Stimulated activated CD4-positive, alpha-beta T cell treated with anti-CD3 and anti-CD28 coated beads, Interleukin-4, amount 100 ng/mL, for 48 hours (primary cell): ENCODE results near the gene AGBL1.

Source experiments
- DNase-seq, 2 donors: peaks; one replicate each; pipeline ENCODE4 v3.0.0-alpha.2; 2020; ENCODE audit warnings: low read depth in 2 of 2

The AGBL1 gene

DNA sequence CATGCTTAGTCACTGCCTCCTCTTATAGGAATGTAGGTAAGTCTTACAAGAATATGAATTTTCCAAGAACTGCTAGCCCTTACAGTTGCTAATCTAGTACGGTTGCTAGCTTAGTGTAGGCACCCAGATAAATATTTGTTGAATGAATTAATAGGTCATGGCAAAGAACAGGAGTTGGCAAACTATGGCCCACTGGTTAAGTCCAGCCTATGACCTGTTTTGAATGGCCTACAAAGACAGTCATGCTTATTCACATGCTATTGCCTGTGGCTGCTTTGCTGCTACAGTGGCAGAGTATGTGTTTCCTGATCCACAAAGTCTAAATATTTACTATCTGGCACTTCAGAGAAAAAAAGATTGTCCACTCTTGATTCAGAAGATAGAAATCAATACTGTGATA lies 631.8 kb downstream of the AGBL1 start:
- no peak for DNase-seq

DNA sequence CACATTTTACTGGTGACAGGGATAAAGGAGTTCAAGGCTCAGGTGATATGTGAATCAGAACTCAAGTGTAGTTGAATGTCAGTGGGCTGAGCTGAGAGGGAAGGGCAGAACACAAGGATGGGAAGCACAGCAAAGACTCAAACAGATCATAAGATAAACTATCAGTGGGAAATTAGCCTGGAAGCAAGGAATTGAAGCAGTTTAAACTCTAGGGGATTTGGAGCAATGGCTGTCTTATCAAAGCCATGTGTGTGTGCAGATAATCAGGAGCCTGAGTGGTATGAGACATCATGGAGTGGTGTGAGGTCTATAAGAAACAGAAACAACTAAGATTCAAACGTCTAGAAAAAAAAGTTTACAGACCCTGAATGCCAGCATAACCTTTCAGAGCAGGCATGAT lies 634.6 kb downstream of the AGBL1 start:
- no peak for DNase-seq

DNA sequence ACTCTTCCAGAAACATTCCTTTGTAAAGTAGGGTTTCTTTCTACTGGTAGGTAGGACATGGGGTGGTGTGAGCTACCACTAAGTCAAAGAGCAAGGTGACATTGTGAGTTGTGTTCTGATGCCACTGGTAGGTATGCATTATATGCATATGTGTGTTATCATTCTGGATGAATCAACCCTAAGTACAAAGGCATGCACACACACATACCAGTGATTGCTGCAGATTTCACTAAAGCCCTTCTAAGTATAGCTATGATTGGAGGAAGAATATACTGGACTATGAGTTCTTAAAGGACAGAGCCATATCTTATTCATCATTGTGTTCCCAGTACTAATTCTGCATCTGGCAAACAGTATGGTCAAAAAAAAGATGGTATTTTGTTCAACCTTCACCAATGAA lies 646.0 kb downstream of the AGBL1 start:
- DNase-seq: no peak

GRCh38 chr15:86735247-86736040 lies 655.8 kb downstream of the AGBL1 start:
- DNase-seq: no peak

- no peak for DNase-seq
Observed at GRCh38 chr15:86741917-86742316, 662.2 kb downstream of the AGBL1 start.

- DNase-seq: peak; percentile 62 to 65
Observed at GRCh38 chr15:86743283-86743903, 663.7 kb downstream of the AGBL1 start.

DNA sequence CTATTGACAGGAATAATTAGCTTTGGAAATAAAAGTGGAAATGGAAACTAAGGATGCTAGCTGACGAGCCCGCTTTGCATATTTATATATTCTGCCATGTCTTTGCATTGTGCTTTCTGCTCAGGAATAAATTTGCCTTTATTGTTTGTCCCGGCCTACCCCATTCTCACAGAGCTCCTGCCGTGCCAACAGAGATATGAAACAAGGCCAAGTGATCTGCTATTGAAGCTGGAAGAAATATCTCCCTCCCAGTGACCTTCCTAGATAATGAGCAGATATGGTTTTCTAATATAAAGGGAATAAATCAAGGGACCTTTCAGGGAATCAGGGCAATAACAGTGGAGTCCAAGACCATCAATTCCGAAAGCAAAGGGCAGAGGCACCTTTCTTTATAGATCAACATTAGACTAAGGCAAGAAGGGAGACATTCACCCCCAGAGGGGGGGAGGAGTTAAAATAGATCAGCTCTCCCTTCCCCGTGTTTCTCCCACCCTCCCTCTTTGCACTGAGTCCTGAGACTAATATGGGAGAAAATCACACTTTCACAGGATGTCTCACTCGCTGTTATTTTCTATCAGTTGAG lies 664.6 kb downstream of the AGBL1 start:
- no peak for DNase-seq

- no peak for DNase-seq
Observed at GRCh38 chr15:86751116-86751515, 671.4 kb downstream of the AGBL1 start.

DNA sequence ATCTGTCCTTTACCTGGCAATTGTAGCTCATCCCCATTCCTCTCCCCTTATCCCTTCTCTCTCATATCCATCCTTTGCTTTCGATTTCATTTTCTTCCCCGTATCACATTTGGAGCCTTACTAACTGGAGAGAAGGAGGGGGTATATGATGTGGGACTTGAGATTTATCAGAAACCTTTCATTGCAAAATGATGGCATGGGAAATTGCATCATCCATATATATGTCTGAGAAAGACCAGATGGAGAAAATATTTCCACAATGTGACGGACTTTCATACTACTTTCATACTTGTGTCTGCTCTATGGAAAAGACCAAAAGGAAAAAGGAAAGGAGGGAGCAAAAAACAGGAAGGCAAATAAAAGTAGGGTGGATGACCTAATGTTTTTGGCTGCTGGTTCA lies 675.2 kb downstream of the AGBL1 start:
- DNase-seq: no peak

- no peak for DNase-seq
Observed at GRCh38 chr15:86756688-86757087, 677.0 kb downstream of the AGBL1 start.

DNA sequence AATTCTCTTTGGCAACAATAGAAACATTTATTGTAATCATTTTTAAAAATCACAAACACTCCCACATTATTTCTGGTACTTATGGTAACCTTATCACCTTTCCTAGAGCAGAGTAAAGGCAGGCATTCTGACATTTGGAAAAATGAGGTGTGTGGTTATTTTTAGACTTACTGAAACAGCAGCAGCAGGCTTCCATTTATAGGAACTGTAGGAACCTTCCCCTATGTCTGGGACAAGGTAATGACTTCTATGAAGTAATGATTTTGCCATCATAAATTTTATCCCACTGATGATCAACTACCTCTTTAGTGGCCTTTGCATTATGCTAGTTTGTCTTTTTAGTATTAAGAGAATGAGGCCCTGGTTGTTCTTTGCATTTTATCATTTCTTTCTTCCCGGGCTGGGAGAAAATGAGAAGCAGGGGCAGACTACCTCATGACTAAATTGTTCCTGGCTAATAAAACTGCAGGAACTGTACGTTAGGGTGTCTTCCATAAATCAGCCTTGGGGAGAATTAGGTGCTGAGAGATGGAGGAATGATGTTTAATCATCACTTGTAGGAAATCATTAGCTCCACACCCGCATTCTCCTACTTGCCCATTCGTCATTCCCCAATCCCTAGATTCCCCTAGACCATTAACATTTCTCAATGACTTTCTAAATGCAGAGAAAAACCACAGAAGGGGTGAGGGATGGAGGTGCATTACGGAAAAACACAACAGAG lies 680.3 kb downstream of the AGBL1 start:
- no peak for DNase-seq

GRCh38 chr15:86762874-86763273 lies 683.2 kb downstream of the AGBL1 start:
- DNase-seq: no peak

DNA sequence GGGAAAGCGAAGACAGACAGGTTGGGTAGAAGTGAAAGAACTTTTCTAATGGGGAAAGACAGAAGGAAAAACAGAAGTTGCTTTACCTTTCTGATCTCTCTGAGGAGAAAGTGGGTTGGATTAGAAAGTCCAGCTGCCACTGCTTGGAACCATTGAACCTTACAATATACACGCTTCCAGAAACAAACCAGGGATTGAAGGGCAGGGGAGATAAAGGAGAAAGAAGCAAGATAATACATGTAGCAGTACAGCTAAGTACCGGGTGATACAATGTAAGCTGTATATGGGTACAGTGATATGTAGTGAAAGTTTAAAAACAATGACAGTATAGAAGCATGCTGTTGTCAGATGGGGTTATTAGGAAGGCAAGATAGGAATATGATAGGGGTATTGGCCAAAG lies 684.4 kb downstream of the AGBL1 start:
- no peak for DNase-seq

DNA sequence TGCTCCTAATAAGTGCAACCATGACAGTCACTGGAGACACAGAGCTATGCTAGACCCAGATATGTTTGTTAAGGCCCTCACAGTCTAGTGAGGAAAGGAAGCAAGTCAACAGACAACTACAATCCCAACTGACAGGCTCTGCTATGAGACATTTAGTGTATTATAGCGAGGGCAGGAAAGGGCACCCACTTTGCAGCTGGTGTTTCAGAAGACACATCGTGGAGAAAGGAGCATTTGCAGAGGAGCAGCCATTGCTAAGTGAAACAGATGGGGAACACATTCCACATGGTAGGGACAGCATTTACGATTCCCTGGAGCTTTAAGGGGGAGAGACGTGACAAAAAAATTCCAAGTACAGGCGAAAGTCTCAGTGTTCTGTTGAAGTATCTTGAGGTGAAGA lies 685.6 kb downstream of the AGBL1 start:
- no peak for DNase-seq

DNA sequence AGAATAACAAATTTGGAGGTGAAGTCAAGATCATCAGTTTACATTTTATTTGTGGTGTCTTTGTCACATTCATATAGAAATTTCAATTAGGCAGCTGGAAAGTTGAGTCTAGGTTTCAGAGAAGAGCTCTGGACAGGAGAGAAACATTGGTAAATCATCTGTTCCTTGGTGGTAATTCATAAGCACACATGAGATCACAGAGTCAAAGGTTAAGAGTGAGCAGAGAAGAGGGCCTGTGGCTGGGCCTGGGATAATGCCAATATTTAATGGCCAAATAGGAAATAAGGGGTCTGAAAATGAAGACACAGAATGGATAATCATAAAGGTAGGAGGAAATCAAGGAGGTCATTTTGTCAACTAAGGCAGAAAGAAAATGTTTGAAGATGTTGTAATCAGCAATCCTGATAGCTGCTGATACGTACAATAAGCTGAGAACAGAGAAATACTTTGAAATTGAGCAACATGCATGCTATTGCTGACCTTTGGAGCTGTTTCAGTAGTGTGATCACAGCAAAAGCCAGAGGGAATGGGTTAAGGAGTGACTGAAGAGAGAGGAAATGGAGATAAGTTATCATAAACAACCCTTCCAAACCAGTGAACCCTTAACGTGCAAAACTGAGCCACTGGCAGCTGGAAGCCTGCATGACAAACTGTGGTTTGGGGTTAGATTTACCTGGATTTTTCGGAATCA lies 692.8 kb downstream of the AGBL1 start:
- DNase-seq: no peak

DNA sequence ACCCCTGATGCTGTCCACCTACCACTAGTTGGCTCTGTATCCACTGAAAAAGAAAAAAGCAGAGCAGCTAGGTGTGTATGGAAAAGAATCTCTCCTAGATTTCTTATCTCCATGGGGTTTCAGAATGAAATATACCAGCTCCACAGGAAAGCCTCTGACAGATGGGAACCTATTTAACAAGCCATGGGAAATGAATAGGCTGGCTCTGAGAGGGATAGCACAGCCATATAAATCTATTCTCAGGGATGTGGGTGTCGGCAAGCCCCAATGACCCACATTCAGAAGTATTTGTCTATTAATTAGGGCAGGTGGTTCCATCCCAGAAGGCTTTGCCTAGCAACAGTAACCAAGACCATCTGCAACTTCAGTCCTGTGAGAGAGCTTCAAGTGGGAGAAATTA lies 694.1 kb downstream of the AGBL1 start:
- no peak for DNase-seq

DNA sequence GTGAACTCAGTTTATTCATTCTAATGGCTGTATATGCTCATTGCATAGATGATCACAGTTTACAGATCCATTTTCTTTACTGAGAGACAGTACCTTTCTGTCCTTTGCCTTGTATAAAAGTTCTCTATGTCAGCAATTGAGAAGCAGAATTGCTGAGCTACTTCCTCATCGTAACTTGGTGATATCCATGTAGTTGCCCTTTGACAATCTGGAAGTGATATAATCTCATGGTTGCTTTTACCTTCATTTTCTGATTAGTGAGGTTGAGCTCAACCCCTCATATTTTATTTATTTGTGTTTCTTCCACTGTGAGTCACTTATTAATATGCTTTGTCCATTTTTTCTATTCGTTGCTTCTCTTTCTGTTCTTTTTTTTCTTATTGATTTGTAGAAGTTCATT lies 696.5 kb downstream of the AGBL1 start:
- no peak for DNase-seq

DNA sequence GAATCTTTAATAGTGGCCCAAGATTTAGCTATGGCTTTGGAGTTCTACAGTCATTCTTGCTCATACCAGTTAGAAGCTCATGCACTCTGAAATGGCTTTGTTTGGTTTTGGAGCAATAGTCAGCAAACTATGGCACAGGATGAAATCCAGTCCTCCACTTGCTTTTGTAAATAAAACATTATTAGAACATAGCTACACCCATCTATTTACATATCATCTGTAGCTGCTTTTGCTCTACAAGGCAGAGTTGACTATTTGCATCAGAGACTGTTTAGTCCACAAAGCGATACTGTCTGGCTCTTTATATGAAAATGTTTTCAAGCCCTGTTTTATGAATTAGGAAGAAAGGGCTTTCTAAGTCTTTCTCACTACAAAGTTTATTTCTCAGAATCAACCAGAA lies 716.9 kb downstream of the AGBL1 start:
- no peak for DNase-seq

- DNase-seq: no peak
Observed at GRCh38 chr15:86797135-86797534, 717.5 kb downstream of the AGBL1 start.

DNA sequence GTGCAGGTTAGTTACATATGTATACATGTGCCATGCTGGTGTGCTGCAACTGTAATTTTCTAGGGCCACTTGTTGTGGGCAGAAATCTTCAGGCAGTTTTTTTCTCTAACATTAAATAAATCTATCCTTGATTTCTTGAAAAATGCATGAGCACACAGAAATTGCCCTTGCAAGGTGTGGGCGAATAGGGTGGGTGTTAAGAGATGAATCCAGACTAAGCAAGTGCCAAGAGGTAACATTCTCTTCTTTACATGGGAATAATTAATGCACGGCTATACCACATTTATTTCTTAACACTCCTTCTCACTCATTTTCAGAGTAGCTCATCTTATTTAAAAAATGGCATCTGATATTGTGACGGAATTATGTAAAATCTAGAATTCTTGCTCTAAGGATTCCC lies 719.6 kb downstream of the AGBL1 start:
- DNase-seq: no peak

DNA sequence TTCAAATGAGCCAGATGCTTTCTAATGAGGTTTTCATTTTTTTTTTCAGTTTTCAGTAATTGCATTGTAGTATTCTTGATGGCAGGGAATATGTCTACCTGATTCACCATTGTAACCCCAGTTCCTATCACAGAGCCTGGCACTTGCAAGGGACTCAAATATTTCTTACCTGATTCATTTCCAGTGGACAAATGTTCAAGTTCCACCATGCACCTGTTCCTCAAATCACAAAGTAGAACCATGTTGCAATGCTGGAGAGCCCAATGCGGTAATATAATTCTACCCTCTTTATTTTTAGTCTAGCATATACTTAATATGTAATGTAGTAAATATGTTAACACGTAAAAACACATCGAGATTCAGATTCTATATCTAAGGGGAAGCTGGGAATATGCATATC lies 722.6 kb downstream of the AGBL1 start:
- DNase-seq: no peak

DNA sequence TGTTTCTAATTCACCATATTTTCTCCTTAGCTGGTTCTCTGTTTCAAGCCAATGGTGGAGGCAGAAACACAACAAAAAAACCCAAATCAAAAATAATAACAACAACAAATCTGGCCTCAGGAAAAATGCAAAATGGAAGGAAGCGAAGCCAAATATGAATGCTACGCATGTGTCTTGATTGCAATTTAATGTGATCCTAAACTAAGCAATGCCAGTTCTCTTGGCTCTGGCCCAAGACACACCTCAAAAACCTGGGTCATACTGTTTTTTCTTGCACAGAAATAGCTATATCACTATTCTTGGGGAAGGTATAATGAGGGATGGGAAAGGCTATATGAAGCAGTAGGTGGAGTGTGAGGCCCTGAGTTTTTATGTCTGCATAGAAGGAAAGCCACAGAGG lies 724.7 kb downstream of the AGBL1 start:
- no peak for DNase-seq
